K562 (cell line): ENCODE measurements around the gene TNNT1. TPM values are rescaled to one million over a fixed set of nuclear protein-coding genes. Genes with fewer than 3 reads are reported as not detected.

Source experiments
- ATF7 ChIP-seq: fragments of 450-650 bp; IDR thresholded peaks from 2 replicates; pipeline ENCODE4 v1.7.1; 2014; ENCODE audit warnings: mild to moderate bottlenecking, moderate library complexity
- BACH1 ChIP-seq: fragments of 200-800 bp; sonication (Bioruptor generic); IDR thresholded peaks from 2 replicates; pipeline ENCODE4 v1.6.1; 2016; ENCODE audit warnings: missing genetic modification characterization, missing compliant biosample characterization
- CEBPB ChIP-seq: fragments of 450-650 bp; IDR thresholded peaks from 2 replicates; pipeline ENCODE4 v1.6.1; 2016; ENCODE audit warnings: missing genetic modification characterization, missing compliant biosample characterization
- HCFC1 ChIP-seq: IDR thresholded peaks from 2 replicates; pipeline ENCODE4 v1.6.1; 2012; ENCODE audit warnings: low read depth, low read length, improper control_type of control experiment
- HNRNPLL ChIP-seq: fragments of 200-400 bp; formaldehyde crosslinking; IDR thresholded peaks from 2 replicates; pipeline ENCODE4 v1.6.1; 2017; ENCODE audit warnings: low read length, low read depth, mild to moderate bottlenecking; ENCODE audit not compliant: poor library complexity, severe bottlenecking
- KLF16 ChIP-seq: IDR thresholded peaks from 2 replicates; pipeline ENCODE4 v1.6.1; 2016; ENCODE audit warnings: antibody characterized with exemption
- L3MBTL2 ChIP-seq: fragments of 450-650 bp; IDR thresholded peaks from 2 replicates; pipeline ENCODE4 v1.6.1; 2016; ENCODE audit warnings: mild to moderate bottlenecking, moderate library complexity
- MAFK ChIP-seq: IDR thresholded peaks from 2 replicates; pipeline ENCODE4 v1.6.1; 2011; ENCODE audit warnings: low read length, improper control_type of control experiment
- MCM7 ChIP-seq, 2 experiments: fragments of 450-650 bp; IDR thresholded peaks; 2 replicates each; pipeline ENCODE4 v1.6.1; 2016 to 2018
- NCOR1 ChIP-seq: fragments of 450-650 bp; IDR thresholded peaks from 2 replicates; pipeline ENCODE4 v1.6.1; 2016; ENCODE audit warnings: mild to moderate bottlenecking, moderate library complexity
- NFE2L1 ChIP-seq: fragments of 450-650 bp; IDR thresholded peaks from 2 replicates; pipeline ENCODE4 v1.6.1; 2016; ENCODE audit warnings: missing genetic modification characterization, low read depth, mild to moderate bottlenecking, missing compliant biosample characterization, moderate library complexity, borderline replicate concordance
- NFXL1 ChIP-seq: fragments of 450-650 bp; formaldehyde crosslinking; IDR thresholded peaks from 2 replicates; pipeline ENCODE4 v1.4.0; 2021; ENCODE audit warnings: mild to moderate bottlenecking
- PHF8 ChIP-seq: fragments of 200-600 bp; sonication (generic); IDR thresholded peaks from 2 replicates; pipeline ENCODE4 v1.6.1; 2012; ENCODE audit warnings: mixed run types, mild to moderate bottlenecking, inconsistent platforms, low read length, moderate library complexity, borderline replicate concordance
- SAP30 ChIP-seq: fragments of 200-600 bp; sonication (generic); IDR thresholded peaks from 2 replicates; pipeline ENCODE4 v1.6.1; 2012; ENCODE audit warnings: borderline replicate concordance, low read depth, mild to moderate bottlenecking, moderate library complexity, low read length, control low read depth, inconsistent platforms; ENCODE audit not compliant: insufficient read depth, poor library complexity, severe bottlenecking
- ZEB2 ChIP-seq: fragments of 450-650 bp; IDR thresholded peaks from 2 replicates; pipeline ENCODE4 v1.6.1; 2016
- polyA plus RNA-seq, 8 experiments: library from polyadenylated mRNA; depleted of rRNA in 4 of 8; stranded (reverse) in 5 of 8; unstranded in 3 of 8; fragments of >200 nt; fragmentation: Nextera tagmentation in 2 of 8; fragmentation: Illumina TruSeq in 1 of 8; extraction: Ambion mirVana in 2 of 8; extraction: Trizol in 1 of 8; gene quantifications; 2 replicates each; pipeline versions ENCODE4 v1.2.1 to v1.2.3, GENCODE V29; 2011 to 2014; ENCODE audit warnings: inconsistent platforms in 1 of 8, missing spikeins in 1 of 8
- total RNA-seq, 7 experiments: library from RNA; depleted of rRNA in 6 of 7; stranded (reverse); fragments of >200 nt in 6 of 7; fragmentation: Illumina TruSeq in 2 of 7; extraction: Trizol in 2 of 7; gene quantifications; 2 replicates each; pipeline versions ENCODE4 v1.2.1 to v1.2.3, GENCODE V29; 2011 to 2021; ENCODE audit warnings: low replicate concordance in 1 of 7
- TF ChIP-seq, protein P1 (sequence below): fragments of 250-450 bp; sonication (Bioruptor Pico); IDR thresholded peaks from 2 replicates; pipeline ENCODE4 v1.8.0; 2022; ENCODE audit warnings: inconsistent platforms, mild to moderate bottlenecking, moderate library complexity, borderline replicate concordance
- TF ChIP-seq, protein P2 (sequence below): conservative IDR thresholded peaks from 2 replicates; pipeline ENCODE4 v1.6.1; 2011; ENCODE audit warnings: low read depth, mild to moderate bottlenecking, low read length; ENCODE audit not compliant: control insufficient read depth
- TF ChIP-seq, protein P3 (sequence below): sonication (generic); formaldehyde crosslinking; IDR thresholded peaks from 2 replicates; pipeline ENCODE4 v1.8.0; 2022; ENCODE audit warnings: missing genetic modification reagents, mild to moderate bottlenecking, borderline replicate concordance
- TF ChIP-seq, protein P4 (sequence below): sonication (generic); formaldehyde crosslinking; IDR thresholded peaks from 2 replicates; pipeline ENCODE4 v1.9.0; 2022; ENCODE audit warnings: mild to moderate bottlenecking, missing genetic modification reagents

The TNNT1 gene
- total and polyA plus RNA-seq, 9 of the 15 experiments (the other 6 are each of a cell fraction or from before 2014, with no cell fraction given): 31.8 to 390 (median 227) TPM

DNA sequence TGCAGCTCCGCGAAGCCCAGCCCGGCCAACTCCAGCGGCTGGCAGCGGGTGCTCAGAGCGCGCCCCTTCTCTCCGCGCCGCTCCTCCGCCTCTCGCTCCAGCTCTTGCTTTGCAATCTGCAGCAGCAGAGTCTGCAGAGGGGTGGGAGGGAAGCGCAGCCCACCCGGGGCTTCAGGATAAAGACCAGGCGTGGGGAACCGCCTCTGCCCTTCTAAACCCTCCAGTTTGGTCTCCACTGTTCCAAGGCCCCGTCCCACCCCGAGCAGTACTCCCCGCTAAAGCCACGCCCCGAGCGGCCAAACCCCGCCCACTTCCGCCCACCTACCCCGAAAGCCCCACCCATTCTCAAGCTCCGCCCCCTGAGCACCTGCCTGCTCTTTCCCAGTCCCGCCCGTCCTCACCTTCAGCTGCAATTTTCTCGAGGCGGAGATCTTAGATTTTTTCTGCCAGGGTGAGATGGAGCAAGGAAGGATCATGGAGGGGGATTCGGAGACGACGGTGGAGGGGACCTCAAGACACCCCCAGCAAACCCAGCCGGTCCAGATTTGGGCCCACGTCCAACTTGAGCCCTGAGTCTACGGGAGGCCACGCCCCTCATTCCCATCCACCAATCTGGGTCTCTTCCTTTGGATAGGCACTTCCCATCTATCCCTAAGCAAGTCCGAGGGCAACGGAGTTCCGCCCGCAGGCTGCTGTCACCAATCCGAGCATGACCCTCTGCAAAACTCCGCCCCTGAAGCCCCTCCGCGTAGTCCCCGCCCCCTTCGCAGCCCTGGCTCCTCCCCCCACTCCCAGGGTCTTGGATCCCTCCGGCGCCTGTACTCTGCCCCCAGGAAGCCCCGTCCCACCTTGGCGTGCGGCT is 7.4 kb upstream of the TNNT1 start (continued):
- no peak for TF ChIP-seq BACH1 (tag)
- no peak for TF ChIP-seq HCFC1
- no peak for TF ChIP-seq NFXL1
- TF ChIP-seq CEBPB (tag): no peak
- TF ChIP-seq, protein P1, sequence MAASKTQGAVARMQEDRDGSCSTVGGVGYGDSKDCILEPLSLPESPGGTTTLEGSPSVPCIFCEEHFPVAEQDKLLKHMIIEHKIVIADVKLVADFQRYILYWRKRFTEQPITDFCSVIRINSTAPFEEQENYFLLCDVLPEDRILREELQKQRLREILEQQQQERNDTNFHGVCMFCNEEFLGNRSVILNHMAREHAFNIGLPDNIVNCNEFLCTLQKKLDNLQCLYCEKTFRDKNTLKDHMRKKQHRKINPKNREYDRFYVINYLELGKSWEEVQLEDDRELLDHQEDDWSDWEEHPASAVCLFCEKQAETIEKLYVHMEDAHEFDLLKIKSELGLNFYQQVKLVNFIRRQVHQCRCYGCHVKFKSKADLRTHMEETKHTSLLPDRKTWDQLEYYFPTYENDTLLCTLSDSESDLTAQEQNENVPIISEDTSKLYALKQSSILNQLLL: no peak
- TF ChIP-seq ATF7: 0 out of 2 replicates have a peak, but pooled peaks have one; percentile 18
- TF ChIP-seq, protein P2, sequence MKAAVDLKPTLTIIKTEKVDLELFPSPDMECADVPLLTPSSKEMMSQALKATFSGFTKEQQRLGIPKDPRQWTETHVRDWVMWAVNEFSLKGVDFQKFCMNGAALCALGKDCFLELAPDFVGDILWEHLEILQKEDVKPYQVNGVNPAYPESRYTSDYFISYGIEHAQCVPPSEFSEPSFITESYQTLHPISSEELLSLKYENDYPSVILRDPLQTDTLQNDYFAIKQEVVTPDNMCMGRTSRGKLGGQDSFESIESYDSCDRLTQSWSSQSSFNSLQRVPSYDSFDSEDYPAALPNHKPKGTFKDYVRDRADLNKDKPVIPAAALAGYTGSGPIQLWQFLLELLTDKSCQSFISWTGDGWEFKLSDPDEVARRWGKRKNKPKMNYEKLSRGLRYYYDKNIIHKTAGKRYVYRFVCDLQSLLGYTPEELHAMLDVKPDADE: peak; percentile 32; the same call in 1 of the 2 replicates
- TF ChIP-seq SAP30: no peak
- no peak for TF ChIP-seq NFE2L1 (tag)
- 0 out of 2 replicates have a peak, but pooled peaks have one; percentile 50 for TF ChIP-seq ZEB2
- TF ChIP-seq MCM7 (IDR thresholded peaks at IDR 0.05): no peak
- TF ChIP-seq, protein P3, sequence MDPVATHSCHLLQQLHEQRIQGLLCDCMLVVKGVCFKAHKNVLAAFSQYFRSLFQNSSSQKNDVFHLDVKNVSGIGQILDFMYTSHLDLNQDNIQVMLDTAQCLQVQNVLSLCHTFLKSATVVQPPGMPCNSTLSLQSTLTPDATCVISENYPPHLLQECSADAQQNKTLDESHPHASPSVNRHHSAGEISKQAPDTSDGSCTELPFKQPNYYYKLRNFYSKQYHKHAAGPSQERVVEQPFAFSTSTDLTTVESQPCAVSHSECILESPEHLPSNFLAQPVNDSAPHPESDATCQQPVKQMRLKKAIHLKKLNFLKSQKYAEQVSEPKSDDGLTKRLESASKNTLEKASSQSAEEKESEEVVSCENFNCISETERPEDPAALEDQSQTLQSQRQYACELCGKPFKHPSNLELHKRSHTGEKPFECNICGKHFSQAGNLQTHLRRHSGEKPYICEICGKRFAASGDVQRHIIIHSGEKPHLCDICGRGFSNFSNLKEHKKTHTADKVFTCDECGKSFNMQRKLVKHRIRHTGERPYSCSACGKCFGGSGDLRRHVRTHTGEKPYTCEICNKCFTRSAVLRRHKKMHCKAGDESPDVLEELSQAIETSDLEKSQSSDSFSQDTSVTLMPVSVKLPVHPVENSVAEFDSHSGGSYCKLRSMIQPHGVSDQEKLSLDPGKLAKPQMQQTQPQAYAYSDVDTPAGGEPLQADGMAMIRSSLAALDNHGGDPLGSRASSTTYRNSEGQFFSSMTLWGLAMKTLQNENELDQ (CRISPR knock-in tag): no peak
- peak; percentile 55; the same call in 1 of the 2 replicates for TF ChIP-seq PHF8
- TF ChIP-seq, protein P4, sequence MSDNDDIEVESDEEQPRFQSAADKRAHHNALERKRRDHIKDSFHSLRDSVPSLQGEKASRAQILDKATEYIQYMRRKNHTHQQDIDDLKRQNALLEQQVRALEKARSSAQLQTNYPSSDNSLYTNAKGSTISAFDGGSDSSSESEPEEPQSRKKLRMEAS (CRISPR knock-in tag): peak; percentile 42; the same call in 1 of the 2 replicates
- peak; percentile 88 for TF ChIP-seq L3MBTL2
- TF ChIP-seq KLF16: no peak
- TF ChIP-seq MAFK: no peak
- no peak for TF ChIP-seq HNRNPLL
- no peak for TF ChIP-seq NCOR1
